H1 (cell line): ENCODE data around the gene SELENOO. TPM values are rescaled to one million over a fixed set of nuclear protein-coding genes. Genes with fewer than 3 reads are reported as not detected.
A peak's percentile ranks its signal among the peaks of the same experiment; 100 is the strongest.

Experiments used
- ATF2 ChIP-seq: IDR thresholded peaks from 2 replicates; pipeline ENCODE4 v1.6.1; 2012; ENCODE audit warnings: low read length, inconsistent platforms
- BRCA1 ChIP-seq: IDR thresholded peaks from 2 replicates; pipeline ENCODE4 v1.6.1; 2012; ENCODE audit warnings: low read depth, low read length, improper control_type of control experiment
- CBX5 ChIP-seq: fragments of 300-800, 300-1000 bp; sonication (generic); IDR thresholded peaks from 2 replicates; pipeline ENCODE4 v1.7.1; 2016; ENCODE audit warnings: antibody characterized with exemption, low read length, low read depth
- CEBPB ChIP-seq: IDR thresholded peaks from 2 replicates; pipeline ENCODE4 v1.6.1; 2012; ENCODE audit warnings: low read depth, low read length
- CHD1 ChIP-seq: IDR thresholded peaks from 2 replicates; pipeline ENCODE4 v1.6.1; 2012; ENCODE audit warnings: low read depth, low read length, improper control_type of control experiment
- CHD2 ChIP-seq: IDR thresholded peaks from 2 replicates; pipeline ENCODE4 v1.6.1; 2012; ENCODE audit warnings: low read length, improper control_type of control experiment
- CREB1 ChIP-seq: IDR thresholded peaks from 2 replicates; pipeline ENCODE4 v1.6.1; 2012; ENCODE audit warnings: inconsistent platforms
- CTCF ChIP-seq, 3 experiments: IDR thresholded peaks; 1 replicate in 2 of 3; 2 replicates in 1 of 3; pipeline versions ENCODE4 v1.5.1 to v1.6.1; 2011; ENCODE audit warnings: low read length in 3 of 3, mild to moderate bottlenecking in 3 of 3, inconsistent platforms in 2 of 3, low read depth in 1 of 3, moderate library complexity in 1 of 3; ENCODE audit not compliant: insufficient read depth in 1 of 3; ENCODE audit errors: control extremely low read depth in 1 of 3
- E2F6 ChIP-seq: IDR thresholded peaks from 2 replicates; pipeline ENCODE4 v1.6.1; 2012; ENCODE audit warnings: inconsistent platforms
- FOSL1 ChIP-seq: IDR thresholded peaks from 2 replicates; pipeline ENCODE4 v1.6.1; 2011; ENCODE audit warnings: mild to moderate bottlenecking, low read depth, low read length, moderate library complexity; ENCODE audit not compliant: insufficient read depth
- GTF2F1 ChIP-seq: IDR thresholded peaks from 2 replicates; pipeline ENCODE4 v1.6.1; 2012; ENCODE audit warnings: low read depth, low read length, improper control_type of control experiment, borderline replicate concordance
- JUND ChIP-seq: IDR thresholded peaks from 2 replicates; pipeline ENCODE4 v1.6.1; 2011; ENCODE audit warnings: mild to moderate bottlenecking, improper control_type of control experiment, low read length
- POLR2AphosphoS5 ChIP-seq: IDR thresholded peaks from 2 replicates; pipeline ENCODE4 v1.6.1; 2011; ENCODE audit warnings: low read depth, low read length
- RXRA ChIP-seq: IDR thresholded peaks from 2 replicates; pipeline ENCODE4 v1.6.1; 2011; ENCODE audit warnings: low read depth, mild to moderate bottlenecking, low read length, moderate library complexity; ENCODE audit not compliant: insufficient read depth
- SAP30 ChIP-seq: fragments of 300-600 bp; sonication (generic); IDR thresholded peaks from 2 replicates; pipeline ENCODE4 v1.7.1; 2012; ENCODE audit warnings: low read length, moderate library complexity, mild to moderate bottlenecking, inconsistent platforms; ENCODE audit not compliant: insufficient read depth, insufficient replicate concordance
- SP1 ChIP-seq: IDR thresholded peaks from 2 replicates; pipeline ENCODE4 v1.6.1; 2011; ENCODE audit warnings: low read depth, low read length
- SUZ12 ChIP-seq: fragments of 200-600 bp; sonication (generic); IDR thresholded peaks from 2 replicates; pipeline ENCODE4 v1.6.1; 2012; ENCODE audit warnings: mild to moderate bottlenecking, inconsistent platforms, low read length, moderate library complexity, mixed read lengths
- TAF1 ChIP-seq: IDR thresholded peaks from 2 replicates; pipeline ENCODE4 v1.6.1; 2011; ENCODE audit warnings: mild to moderate bottlenecking, low read depth, low read length
- TCF12 ChIP-seq: IDR thresholded peaks from 2 replicates; pipeline ENCODE4 v1.6.1; 2011; ENCODE audit warnings: low read depth, mild to moderate bottlenecking, low read length
- ZNF274 ChIP-seq: IDR thresholded peaks from 2 replicates; pipeline ENCODE4 v1.7.0; 2012; ENCODE audit warnings: low read length, borderline replicate concordance; ENCODE audit errors: extremely low read depth
- polyA plus RNA-seq, 7 experiments: library from polyadenylated mRNA; depleted of rRNA in 3 of 7; stranded (reverse) in 5 of 7; unstranded in 2 of 7; fragments of >200 nt in 5 of 7; fragments of 200-250 nt in 2 of 7; gene quantifications; 1 replicate in 5 of 7; 2 replicates in 1 of 7; 4 replicates in 1 of 7; pipeline versions ENCODE4 v1.2.1 to v1.2.3, GENCODE V29; 2011 to 2013; ENCODE audit warnings: missing spikeins in 2 of 7, mixed read lengths in 2 of 7
- total RNA-seq: library from RNA; stranded (reverse); fragmentation: NEBNext Ultra II Directional; extraction: Animal tissue kit (Norgen Biotek cat#: 25700); gene quantifications from 2 replicates; pipeline ENCODE4 v1.2.1, GENCODE V29; 2021

The SELENOO gene
- total and polyA plus RNA-seq, 2 of the 8 experiments (the other 6 are each of a cell fraction or from before 2014, with no cell fraction given): 18.6 to 25.1 TPM

- no peak for TF ChIP-seq FOSL1
- TF ChIP-seq ZNF274: no peak
- TF ChIP-seq GTF2F1: no peak
- peak; percentile 58; the same call in 1 of the 2 replicates for TF ChIP-seq CHD2
- TF ChIP-seq JUND: no peak; the same call in 1 of the 2 replicates
- peak; percentile 82 for TF ChIP-seq TAF1
- TF ChIP-seq POLR2AphosphoS5: peak; percentile 90
- TF ChIP-seq CHD1: no peak
- no peak for TF ChIP-seq CBX5
- no peak for TF ChIP-seq ATF2
- no peak for TF ChIP-seq SAP30
- TF ChIP-seq BRCA1: peak; percentile 41; the same call in 1 of the 2 replicates
- peak in 2 of 3 experiments; percentile 8 to 16; a peak in 3 of 4 replicates for TF ChIP-seq CTCF (IDR thresholded peaks at IDR 0.05; ENCODE audit: control extremely low read depth in 1 of 3, insufficient read depth in 1 of 3, low read depth in 1 of 3, low read length in 3 of 3)
- TF ChIP-seq E2F6: no peak
- TF ChIP-seq SP1: no peak
- TF ChIP-seq CREB1: peak; percentile 100
- TF ChIP-seq TCF12: no peak
- no peak for TF ChIP-seq SUZ12
- no peak for TF ChIP-seq RXRA
- no peak for TF ChIP-seq CEBPB
Observed at GRCh38 chr22:50244420-50245213, 43.8 kb downstream of the SELENOO start, which contains the start of gene TUBGCP6 (continued).
